H1 (cell line): Measurements from ENCODE around the gene SPOCK2. TPM values are rescaled to one million over a fixed set of nuclear protein-coding genes. Genes with fewer than 3 reads are reported as not detected.

Experiments
- CTCF ChIA-PET: fragments of 300-600 bp; sonication (Branson Sonifier 250); formaldehyde crosslinking; loops from one replicate; lab custom pipeline; 2021; ENCODE audit not compliant: partially characterized antibody; lab: Charles Lee
- POLR2A ChIA-PET: fragments of 300-600 bp; sonication (Branson Sonifier 250); formaldehyde crosslinking; loops from one replicate; lab custom pipeline; 2021; ENCODE audit warnings: inconsistent platforms; ENCODE audit not compliant: partially characterized antibody; lab: Charles Lee
- DNase-seq, 2 experiments: peaks; one replicate each; pipeline versions ENCODE4 v3.0.0 to v3.0.0-alpha.2; 2010 to 2022; ENCODE audit warnings: low spot score in 2 of 2, low read depth in 1 of 2, mixed read lengths in 1 of 2
- FAIRE-seq: peaks from 2 replicates; lab custom pipeline; 2011; peaks lifted over from hg19 to GRCh38; lab: Jason Lieb, UNC
- H2AFZ ChIP-seq: 2 replicates; pipeline ENCODE4 v1.8.1; 2012; ENCODE audit warnings: low read length, inconsistent platforms
- H2AK5ac ChIP-seq: 2 replicates; pipeline ENCODE4 v1.6.1; 2013; ENCODE audit warnings: low read depth, low read length
- H2BK120ac ChIP-seq: replicated peaks from 2 replicates; pipeline ENCODE3; 2013; ENCODE audit warnings: low read depth, low read length, inconsistent platforms
- H2BK12ac ChIP-seq: 2 replicates; pipeline ENCODE4 v1.6.1; 2013; ENCODE audit warnings: low read depth, low read length
- H2BK15ac ChIP-seq: 2 replicates; pipeline ENCODE4 v1.6.1; 2013; ENCODE audit warnings: low read length
- H2BK20ac ChIP-seq: 2 replicates; pipeline ENCODE4 v1.6.1; 2013; ENCODE audit warnings: low read length
- H2BK5ac ChIP-seq: 2 replicates; pipeline ENCODE4 v1.6.1; 2013; ENCODE audit warnings: low read depth, low read length
- H3K14ac ChIP-seq: 2 replicates; pipeline ENCODE4 v1.6.1; 2013; ENCODE audit warnings: inconsistent platforms; ENCODE audit not compliant: insufficient read length
- H3K18ac ChIP-seq: 2 replicates; pipeline ENCODE4 v1.6.1; 2013; ENCODE audit warnings: low read length; ENCODE audit errors: extremely low read depth
- H3K23ac ChIP-seq: 2 replicates; pipeline ENCODE4 v1.6.1; 2013; ENCODE audit warnings: inconsistent platforms; ENCODE audit not compliant: insufficient read length
- H3K23me2 ChIP-seq: 2 replicates; pipeline ENCODE4 v1.6.1; 2013; ENCODE audit warnings: low read depth, low read length
- H3K27ac ChIP-seq: 2 replicates; pipeline ENCODE4 v1.6.1; 2011; ENCODE audit warnings: low read depth, low read length, inconsistent platforms
- H3K27me3 ChIP-seq, 4 experiments: replicated peaks in 1 of 4; 1 replicate in 1 of 4; 2 replicates in 3 of 4; pipeline versions ENCODE4 v1.6.1 to v1.8.1; 2011 to 2013; ENCODE audit warnings: low read length in 3 of 4, mild to moderate bottlenecking in 3 of 4, inconsistent platforms in 2 of 4, mixed read lengths in 2 of 4, moderate library complexity in 1 of 4; ENCODE audit not compliant: control insufficient read depth in 3 of 4, insufficient read depth in 3 of 4; ENCODE audit errors: extremely low read depth in 1 of 4
- H3K36me3 ChIP-seq, 4 experiments: 2 replicates each; pipeline versions ENCODE4 v1.6.1 to v1.8.1; 2011 to 2013; ENCODE audit warnings: mild to moderate bottlenecking in 4 of 4, low read length in 3 of 4, moderate library complexity in 2 of 4, control low read depth in 1 of 4, inconsistent platforms in 1 of 4; ENCODE audit not compliant: insufficient read depth in 4 of 4, control insufficient read depth in 2 of 4
- H3K4ac ChIP-seq: replicated peaks from 2 replicates; pipeline ENCODE3; 2013; ENCODE audit warnings: low read length, low read depth, mixed read lengths, inconsistent platforms; ENCODE audit not compliant: insufficient read length
- H3K4me1 ChIP-seq, 4 experiments: replicated peaks in 1 of 4; 1 replicate in 1 of 4; 2 replicates in 3 of 4; pipeline versions ENCODE4 v1.6.1 to v1.8.1; 2011 to 2013; ENCODE audit warnings: low read length in 3 of 4, inconsistent platforms in 2 of 4, mixed read lengths in 1 of 4; ENCODE audit not compliant: insufficient read depth in 4 of 4, control insufficient read depth in 3 of 4
- H3K4me2 ChIP-seq, 2 experiments: 2 replicates each; pipeline versions ENCODE4 v1.6.1 to v1.8.1; 2011 to 2013; ENCODE audit warnings: low read depth in 2 of 2, low read length in 2 of 2, control low read depth in 1 of 2, inconsistent platforms in 1 of 2, mild to moderate bottlenecking in 1 of 2; ENCODE audit not compliant: insufficient read depth in 1 of 2
- H3K4me3 ChIP-seq, 4 experiments: fragments of 200-600, 300-600 bp in 1 of 4; sonication (generic), shearing (Covaris generic), sonication (Bioruptor Twin) in 1 of 4; 2 replicates each; pipeline versions ENCODE4 v1.5.1 to v1.8.1; 2011 to 2016; ENCODE audit warnings: low read length in 4 of 4, low read depth in 3 of 4, control low read depth in 2 of 4, inconsistent platforms in 2 of 4, mild to moderate bottlenecking in 2 of 4, mixed read lengths in 1 of 4, moderate library complexity in 1 of 4; ENCODE audit not compliant: insufficient read depth in 2 of 4; ENCODE audit errors: extremely low read depth in 1 of 4
- H3K56ac ChIP-seq: replicated peaks from 2 replicates; pipeline ENCODE3; 2013; ENCODE audit warnings: low read depth, mild to moderate bottlenecking, mixed read lengths, low read length, inconsistent platforms; ENCODE audit not compliant: insufficient read length
- H3K79me1 ChIP-seq: 2 replicates; pipeline ENCODE4 v1.6.1; 2013; ENCODE audit warnings: low read depth, low read length, control low read depth
- H3K79me2 ChIP-seq, 2 experiments: 2 replicates each; pipeline versions ENCODE4 v1.6.1 to v1.8.1; 2012 to 2013; ENCODE audit warnings: low read length in 2 of 2, mild to moderate bottlenecking in 2 of 2, inconsistent platforms in 1 of 2; ENCODE audit not compliant: insufficient read depth in 2 of 2, control insufficient read depth in 1 of 2
- H3K9ac ChIP-seq, 4 experiments: replicated peaks in 1 of 4; 1 replicate in 1 of 4; 2 replicates in 3 of 4; pipeline versions ENCODE4 v1.6.1 to v1.8.1; 2011 to 2013; ENCODE audit warnings: low read depth in 3 of 4, low read length in 3 of 4, control low read depth in 2 of 4, mild to moderate bottlenecking in 2 of 4, moderate library complexity in 2 of 4, inconsistent platforms in 1 of 4; ENCODE audit errors: extremely low read depth in 1 of 4
- H3K9me3 ChIP-seq, 2 experiments: 2 replicates each; pipeline versions ENCODE4 v1.6.1 to v1.8.1; 2012 to 2013; ENCODE audit warnings: mild to moderate bottlenecking in 2 of 2, moderate library complexity in 2 of 2, control low read depth in 1 of 2, inconsistent platforms in 1 of 2, low read depth in 1 of 2, low read length in 1 of 2, mixed read lengths in 1 of 2; ENCODE audit not compliant: insufficient read depth in 2 of 2
- H4K20me1 ChIP-seq, 2 experiments: replicated peaks in 1 of 2; 2 replicates each; pipeline versions ENCODE3 to v1.8.1; 2011 to 2013; ENCODE audit warnings: inconsistent platforms in 2 of 2, low read length in 2 of 2, mild to moderate bottlenecking in 1 of 2; ENCODE audit not compliant: insufficient read depth in 2 of 2, control insufficient read depth in 1 of 2
- H4K5ac ChIP-seq: 2 replicates; pipeline ENCODE4 v1.6.1; 2013; ENCODE audit warnings: low read length, low read depth, mixed read lengths, inconsistent platforms; ENCODE audit not compliant: insufficient read length
- H4K8ac ChIP-seq: 2 replicates; pipeline ENCODE4 v1.8.0; 2013; ENCODE audit warnings: mild to moderate bottlenecking, moderate library complexity, low read length, inconsistent platforms; ENCODE audit not compliant: insufficient read depth; ENCODE audit errors: extremely low read depth
- H4K91ac ChIP-seq: replicated peaks from 2 replicates; pipeline ENCODE3; 2013; ENCODE audit warnings: low read length, mixed read lengths, inconsistent platforms; ENCODE audit not compliant: insufficient read length
- HDAC2 ChIP-seq, 2 experiments: fragments of 300-600 bp in 1 of 2; sonication (generic) in 1 of 2; IDR thresholded peaks; 2 replicates each; pipeline ENCODE4 v1.6.1; 2011 to 2012; ENCODE audit warnings: low read depth in 2 of 2, low read length in 2 of 2, mild to moderate bottlenecking in 2 of 2, moderate library complexity in 2 of 2, borderline replicate concordance in 1 of 2, inconsistent platforms in 1 of 2
- WGBS, 2 experiments: shearing (Covaris generic) in 1 of 2; methylation state at CpG; one replicate each; pipeline versions ENCODE4 v1.1.6 to v1.1.7; 2013 to 2015; ENCODE audit warnings: low lambda C conversion rate in 2 of 2, mixed read lengths in 2 of 2, inconsistent platforms in 1 of 2, low coverage in 1 of 2, missing lambda C conversion rate in 1 of 2; ENCODE audit not compliant: insufficient replicate concordance in 2 of 2, insufficient coverage in 1 of 2, insufficient read length in 1 of 2; ENCODE audit errors: extremely low coverage in 1 of 2, missing lambda C conversion rate in 1 of 2; 5-methylcytosine and 5-hydroxymethylcytosine counted together
- polyA plus RNA-seq, 7 experiments: library from polyadenylated mRNA; depleted of rRNA in 3 of 7; stranded (reverse) in 5 of 7; unstranded in 2 of 7; fragments of >200 nt in 5 of 7; fragments of 200-250 nt in 2 of 7; gene quantifications; 1 replicate in 5 of 7; 2 replicates in 1 of 7; 4 replicates in 1 of 7; pipeline versions ENCODE4 v1.2.1 to v1.2.3, GENCODE V29; 2011 to 2013; ENCODE audit warnings: missing spikeins in 2 of 7, mixed read lengths in 2 of 7
- total RNA-seq: library from RNA; stranded (reverse); fragmentation: NEBNext Ultra II Directional; extraction: Animal tissue kit (Norgen Biotek cat#: 25700); gene quantifications from 2 replicates; pipeline ENCODE4 v1.2.1, GENCODE V29; 2021

Gene SPOCK2
- total and polyA plus RNA-seq, 2 of the 8 experiments (the other 6 are each of a cell fraction or from before 2014, with no cell fraction given): 1.5 to 1.9 TPM

- H3K27ac ChIP-seq: no peak overlapping the region
- WGBS, 2 experiments: 96% methylated on average over 5 of the region's 5 CpGs; no CpG with 5 or more reads in 1 of the 2 experiments
- H4K5ac ChIP-seq: no peak overlapping the region
- no peaks in the 10 kb centered on the region for H4K20me1 ChIP-seq
- ChIA-PET POLR2A (no interaction called here), CTCF (interaction anchor here (0.8 to 10.2 kb wide), 8 partner anchors 10 to 256 kb away, joined by 3 to 100 read pairs (median 9); no protein-coding TSS in a partner anchor)
- no peak overlapping the region for H2AK5ac ChIP-seq
- no peak overlapping the region for H2BK12ac ChIP-seq
- H3K4ac ChIP-seq: no peak overlapping the region
- peak overlapping the region; percentile 2; the same call in 1 of the 2 replicates for H4K8ac ChIP-seq
- H3K9me3 ChIP-seq: no peaks in the 10 kb centered on the region
- H2BK5ac ChIP-seq: no peak overlapping the region
- H3K56ac ChIP-seq: no peak overlapping the region
- no peak overlapping the region for H3K4me2 ChIP-seq
- no peaks in the 10 kb centered on the region for H3K36me3 ChIP-seq
- no peaks in the 10 kb centered on the region for H3K79me2 ChIP-seq
- no peak overlapping the region for H2BK20ac ChIP-seq
- no peak for TF ChIP-seq HDAC2 (IDR thresholded peaks at IDR 0.05; ENCODE audit: borderline replicate concordance in 1 of 2, low read depth in 2 of 2, low read length in 2 of 2)
- H2BK15ac ChIP-seq: no peak overlapping the region
- no peak overlapping the region for H3K9ac ChIP-seq
- H2AFZ ChIP-seq: no peak overlapping the region
- no peak overlapping the region for H2BK120ac ChIP-seq
- H3K23me2 ChIP-seq: no peaks in the 10 kb centered on the region
- no peak overlapping the region for H3K18ac ChIP-seq
- H3K4me1 ChIP-seq: peaks cover 0 to 3% (median 0%) of the 10 kb centered on the region in 4 experiments; a peak in 3 of 7 replicates
- H3K23ac ChIP-seq: no peak overlapping the region
- H3K27me3 ChIP-seq: no peaks in the 10 kb centered on the region
- no peak overlapping the region for H4K91ac ChIP-seq
- DNase-seq (no peak), FAIRE-seq (no peak)
- no peaks in the 10 kb centered on the region for H3K79me1 ChIP-seq
- H3K4me3 ChIP-seq: no peak overlapping the region
- H3K14ac ChIP-seq: no peak overlapping the region
Measured at GRCh38 chr10:72072046-72072445, 16.3 kb downstream of the SPOCK2 start.
